Raji (cell line): ENCODE data around the gene ALPP.

Source experiments
- POLR2A ChIP-seq: IDR thresholded peaks from 2 replicates; pipeline ENCODE4 v1.6.1; 2011; ENCODE audit warnings: low read depth, low read length, control low read depth; ENCODE audit not compliant: insufficient read depth

Gene ALPP

DNA sequence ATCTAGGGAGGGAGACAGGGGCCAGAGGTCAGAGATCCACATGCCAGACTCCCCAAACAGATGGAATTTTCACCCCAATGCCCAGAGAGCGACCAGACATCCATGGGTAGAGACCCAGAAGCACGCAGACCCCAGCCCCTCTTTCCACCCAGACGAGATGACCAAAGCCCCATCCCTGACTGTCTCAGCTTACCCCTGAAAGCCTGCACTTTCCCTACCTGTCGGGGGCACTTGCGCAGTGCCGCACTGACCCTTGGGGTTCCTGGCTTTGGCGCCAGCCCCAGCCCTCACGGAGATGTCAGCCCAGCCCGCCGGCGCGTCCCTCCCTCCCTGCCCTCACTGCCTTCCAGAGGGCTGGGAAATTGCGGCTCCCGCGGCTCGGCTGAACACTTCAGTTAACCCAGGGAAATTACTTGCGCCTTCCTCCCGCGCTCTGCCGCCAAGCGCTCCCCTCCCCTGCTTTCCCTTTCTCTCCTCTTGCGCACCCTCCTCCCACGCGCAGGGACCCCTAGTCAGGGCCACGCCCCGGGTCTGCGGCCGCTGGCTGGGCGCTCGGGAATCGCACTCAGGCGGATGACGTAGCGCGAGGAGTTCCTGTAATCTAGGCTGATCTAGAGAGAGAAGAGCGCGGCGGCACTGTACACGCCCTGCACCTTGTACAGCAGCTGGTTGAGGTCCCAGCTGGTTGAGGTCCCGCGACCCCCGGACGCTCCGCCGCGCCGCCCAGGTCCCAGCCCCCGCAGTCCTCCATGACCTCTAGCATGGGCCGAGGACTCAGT lies 40.1 kb downstream of the ALPP start:
- TF ChIP-seq POLR2A, result no peak

DNA sequence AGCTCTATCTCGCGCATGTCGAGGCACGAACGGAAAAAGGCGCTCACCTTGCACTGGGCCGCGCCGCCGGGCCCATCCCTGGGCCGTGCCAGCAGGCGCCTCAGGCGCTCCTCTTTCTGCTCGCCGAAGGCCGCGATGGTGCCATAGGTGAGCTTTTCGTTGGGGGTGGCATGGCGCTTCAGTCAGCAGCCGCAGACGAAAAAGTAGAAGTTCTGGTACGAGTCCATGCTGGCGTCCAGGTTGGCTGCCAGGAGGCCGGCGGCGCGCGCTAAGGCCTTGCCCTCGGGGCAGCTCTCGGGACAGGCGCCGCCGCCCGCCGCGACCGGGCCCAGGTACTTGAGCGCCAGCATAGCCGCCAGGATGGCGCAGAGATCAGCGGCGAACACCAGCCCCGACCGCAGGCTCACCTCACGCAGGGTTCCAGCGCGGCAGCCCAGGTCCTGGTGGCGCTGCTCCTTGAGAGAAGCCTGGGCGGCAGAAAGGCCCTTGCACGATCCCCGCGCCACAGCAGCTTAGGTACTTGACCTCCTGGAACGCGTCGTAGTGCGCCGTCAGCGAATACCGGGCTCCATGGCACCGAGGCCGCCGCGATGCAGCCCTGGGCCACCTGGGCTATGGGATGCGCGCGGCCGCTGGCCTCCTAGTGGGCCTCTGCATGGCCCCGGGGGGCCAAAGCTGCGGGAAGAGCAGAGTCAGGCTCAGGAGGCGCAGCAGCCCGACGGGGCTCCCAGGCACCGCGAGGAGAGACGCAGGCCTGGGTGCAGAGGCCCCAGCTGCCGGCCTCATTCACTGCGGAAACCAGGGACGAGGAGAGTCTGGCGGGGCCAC lies 40.9 kb downstream of the ALPP start:
- TF ChIP-seq POLR2A, result no peak

DNA sequence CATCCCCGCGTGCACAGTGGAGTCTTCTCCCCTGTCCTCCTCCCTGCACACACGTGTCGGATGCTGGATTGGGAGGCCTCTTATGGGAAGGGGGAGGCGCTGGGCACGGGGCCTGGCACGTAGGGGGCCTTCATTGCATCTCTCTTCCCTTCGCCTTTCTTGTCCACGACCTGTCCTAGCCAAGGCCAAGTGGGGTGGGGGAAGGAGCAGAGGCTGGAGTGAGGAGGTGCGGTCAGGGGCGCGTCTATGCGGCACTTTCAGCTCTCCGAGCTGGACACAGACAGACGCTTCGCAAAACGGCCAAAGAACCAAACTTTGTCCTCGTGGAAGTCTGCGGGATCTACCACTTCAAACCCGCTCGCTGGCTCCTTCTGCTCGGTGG lies 41.5 kb downstream of the ALPP start:
- TF ChIP-seq POLR2A, result no peak

DNA sequence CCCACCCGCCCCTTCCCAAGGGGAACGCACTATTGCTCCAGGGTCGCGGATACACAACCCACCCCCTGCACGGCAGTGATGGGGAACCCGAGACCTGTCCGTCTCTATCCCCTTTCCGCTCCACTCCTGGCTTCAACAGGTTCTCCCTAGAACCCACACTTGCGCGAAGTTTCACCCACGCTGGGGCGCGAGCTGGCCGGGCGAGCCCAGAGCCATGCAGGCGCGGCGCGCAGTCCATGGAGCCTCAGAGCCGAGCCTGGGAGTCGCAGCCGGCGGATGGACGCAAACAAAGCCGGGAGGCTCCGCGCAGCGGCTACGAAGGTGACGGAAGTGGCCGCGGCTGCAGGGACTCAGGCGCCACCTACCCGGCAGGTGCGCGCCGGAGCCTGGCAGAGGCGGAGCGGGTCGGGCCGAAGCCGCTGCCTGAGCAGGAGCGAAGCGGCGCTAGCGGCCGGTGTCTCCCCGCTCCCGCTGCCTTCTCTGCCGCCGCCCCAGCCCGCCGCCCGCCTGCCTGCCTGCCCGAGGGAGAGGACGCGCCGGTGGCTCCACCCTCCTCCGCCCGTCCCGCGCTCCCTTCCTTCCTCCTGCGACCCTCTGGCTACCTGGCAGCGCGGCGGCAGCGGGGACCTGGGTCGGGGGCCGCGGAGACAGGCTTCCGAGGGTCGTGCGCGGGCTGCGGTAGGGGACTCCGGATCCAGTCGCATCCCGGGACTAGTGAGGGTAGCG lies 42.1 kb downstream of the ALPP start:
- TF ChIP-seq POLR2A, result no peak

DNA sequence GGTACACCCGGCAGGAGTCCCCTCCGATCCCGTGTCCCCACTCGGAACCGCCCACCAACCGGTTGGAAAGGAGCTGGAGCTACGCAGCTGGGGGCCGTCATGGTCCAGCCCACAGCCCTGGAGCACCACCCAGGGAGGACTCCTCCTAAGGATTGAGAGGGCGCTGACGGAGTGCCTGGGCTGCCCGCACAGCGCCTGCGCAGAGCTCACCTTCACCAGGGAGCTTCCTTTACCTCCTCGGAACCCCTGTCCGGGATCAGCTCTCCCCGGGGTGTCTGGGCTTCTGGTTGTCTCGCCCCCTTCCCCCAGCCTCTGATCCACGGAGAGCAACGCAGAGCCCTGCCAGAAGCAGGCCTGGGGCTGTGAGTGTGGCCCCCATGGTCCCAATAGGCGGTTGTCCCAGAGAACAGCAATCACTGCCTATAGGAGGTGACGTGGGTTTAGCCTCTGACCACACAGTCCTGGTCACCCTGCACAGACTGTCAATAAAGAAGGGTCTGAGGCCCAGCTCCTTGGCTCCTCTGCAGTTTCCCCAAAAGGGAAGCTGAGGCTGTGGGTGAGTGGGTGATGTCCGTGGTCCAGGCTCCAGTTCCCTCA lies 42.7 kb downstream of the ALPP start:
- no peak for TF ChIP-seq POLR2A

DNA sequence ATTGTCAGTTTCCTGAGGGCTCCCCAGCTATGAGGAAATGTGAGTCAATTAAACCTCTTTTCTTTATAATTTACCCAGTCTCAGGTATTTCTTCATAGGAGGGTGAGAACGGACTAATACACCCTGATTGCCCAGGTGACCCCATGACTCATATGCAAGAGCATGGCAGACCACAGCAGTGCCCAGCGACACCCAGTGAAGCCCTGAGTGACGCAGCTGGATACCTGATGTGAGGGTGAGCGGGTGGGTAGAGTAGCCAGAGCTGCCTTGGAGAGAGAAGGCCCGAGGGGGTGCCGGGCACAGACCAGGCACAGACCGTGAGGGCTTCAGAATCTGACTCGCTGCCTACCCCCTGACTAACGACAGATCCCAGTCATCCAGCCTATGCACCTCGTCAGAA lies 43.5 kb downstream of the ALPP start:
- TF ChIP-seq POLR2A, result no peak

DNA sequence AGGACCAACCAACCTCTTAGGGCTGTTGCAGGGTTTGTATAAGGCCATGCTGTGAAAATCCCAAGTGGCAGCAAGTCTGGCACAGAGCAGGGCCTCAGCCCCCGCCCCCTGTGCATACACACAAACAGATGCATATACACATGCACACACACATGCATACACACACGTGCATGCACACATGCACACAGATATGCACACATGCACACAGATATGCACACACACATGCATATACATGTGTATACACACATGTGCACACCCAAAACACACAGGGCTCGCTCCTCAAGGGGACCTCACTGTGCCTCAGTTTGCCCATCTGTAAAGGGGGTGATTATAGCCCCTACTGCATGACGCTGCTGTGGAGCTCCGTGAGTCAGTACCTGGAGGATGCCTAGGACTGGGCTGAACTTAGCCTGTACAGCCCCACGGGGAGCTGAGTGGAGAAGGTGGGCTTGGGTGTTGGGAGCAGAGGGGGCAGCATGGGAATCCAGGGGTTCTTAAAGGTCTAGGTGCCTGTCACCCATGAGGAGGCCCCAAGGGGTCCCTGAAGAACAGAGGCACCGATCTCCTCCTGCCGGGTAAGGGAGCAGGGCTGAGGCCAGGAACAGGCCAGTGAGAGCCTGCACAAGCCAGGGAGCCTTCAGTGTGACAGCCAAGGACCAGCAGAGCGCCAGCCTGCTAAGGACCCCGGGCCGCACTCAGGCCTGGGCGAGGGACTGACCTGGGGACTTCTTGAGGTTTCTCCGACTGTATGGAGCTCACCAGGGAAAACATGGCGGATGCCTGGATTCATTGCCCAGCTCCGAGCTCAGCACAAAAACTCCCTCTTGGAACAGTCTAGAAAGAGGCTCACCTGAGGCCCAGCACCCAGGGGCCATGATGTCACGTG lies 53.4 kb downstream of the ALPP start:
- no peak for TF ChIP-seq POLR2A
